ENCODE measurements around the gene NCMAP.

The NCMAP gene

GRCh38 chr1:24575905-24576587 is 20.2 kb downstream of the NCMAP start:
- H3K4me3 ChIP-seq (ENCODE audit: low read depth in 1 of 2, low read length in 1 of 2) = no peak overlapping the region
- no peak overlapping the region for H3K27ac ChIP-seq
- no peaks in the 10 kb centered on the region for H3K36me3 ChIP-seq
- TF ChIP-seq, protein P1, sequence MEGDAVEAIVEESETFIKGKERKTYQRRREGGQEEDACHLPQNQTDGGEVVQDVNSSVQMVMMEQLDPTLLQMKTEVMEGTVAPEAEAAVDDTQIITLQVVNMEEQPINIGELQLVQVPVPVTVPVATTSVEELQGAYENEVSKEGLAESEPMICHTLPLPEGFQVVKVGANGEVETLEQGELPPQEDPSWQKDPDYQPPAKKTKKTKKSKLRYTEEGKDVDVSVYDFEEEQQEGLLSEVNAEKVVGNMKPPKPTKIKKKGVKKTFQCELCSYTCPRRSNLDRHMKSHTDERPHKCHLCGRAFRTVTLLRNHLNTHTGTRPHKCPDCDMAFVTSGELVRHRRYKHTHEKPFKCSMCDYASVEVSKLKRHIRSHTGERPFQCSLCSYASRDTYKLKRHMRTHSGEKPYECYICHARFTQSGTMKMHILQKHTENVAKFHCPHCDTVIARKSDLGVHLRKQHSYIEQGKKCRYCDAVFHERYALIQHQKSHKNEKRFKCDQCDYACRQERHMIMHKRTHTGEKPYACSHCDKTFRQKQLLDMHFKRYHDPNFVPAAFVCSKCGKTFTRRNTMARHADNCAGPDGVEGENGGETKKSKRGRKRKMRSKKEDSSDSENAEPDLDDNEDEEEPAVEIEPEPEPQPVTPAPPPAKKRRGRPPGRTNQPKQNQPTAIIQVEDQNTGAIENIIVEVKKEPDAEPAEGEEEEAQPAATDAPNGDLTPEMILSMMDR (IDR thresholded peaks at IDR 0.05) = no peak
- no peaks in the 10 kb centered on the region for H3K27me3 ChIP-seq
- no peaks in the 10 kb centered on the region for H3K4me1 ChIP-seq (ENCODE audit: control insufficient read depth in 1 of 2, insufficient read depth in 1 of 2, low read depth in 1 of 2, low read length in 1 of 2)
- H3K9me3 ChIP-seq = no peaks in the 10 kb centered on the region

- Histone ChIP-seq H3K36me3 (no peaks in the 10 kb centered on the region), H3K9me3 (no peaks in the 10 kb centered on the region)
Observed at GRCh38 chr1:24578846-24579245, 23.0 kb downstream of the NCMAP start.

DNA sequence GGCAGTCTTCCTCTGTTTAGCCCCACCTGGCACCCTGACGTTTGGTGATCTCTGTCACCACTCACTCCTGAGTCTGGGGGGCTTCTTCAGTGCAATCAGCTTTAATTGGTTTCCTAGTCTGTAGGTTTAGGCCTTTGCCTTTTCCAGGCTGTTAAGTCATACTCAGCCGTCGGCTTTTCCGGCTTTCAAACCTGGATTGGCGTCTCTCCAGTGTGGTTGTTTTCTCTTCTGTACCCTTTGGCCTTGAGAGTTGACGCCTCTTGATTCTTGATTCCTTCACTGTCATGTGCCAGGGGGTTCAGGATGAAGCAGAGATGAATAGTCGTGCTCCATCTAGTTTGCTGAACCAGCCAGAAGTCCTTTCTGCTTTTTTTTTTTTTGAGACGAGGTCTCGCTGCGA is 24.9 kb downstream of the NCMAP start:
- peaks cover 20% of the 10 kb centered on the region for H3K27me3 ChIP-seq
- H3K4me1 ChIP-seq (ENCODE audit: control insufficient read depth in 1 of 2, insufficient read depth in 1 of 2, low read depth in 1 of 2, low read length in 1 of 2) = no peaks in the 10 kb centered on the region
- H3K27ac ChIP-seq = no peak overlapping the region
- H3K4me3 ChIP-seq (ENCODE audit: low read depth in 1 of 2, low read length in 1 of 2) = no peak overlapping the region
- TF ChIP-seq, protein P1 (IDR thresholded peaks at IDR 0.05) = no peak
- H3K36me3 ChIP-seq = no peaks in the 10 kb centered on the region
- H3K9me3 ChIP-seq = no peaks in the 10 kb centered on the region

More at GRCh38 chr1:24578846-24579245, 23.0 kb downstream of the NCMAP start:
- Histone ChIP-seq H3K27ac (no peak overlapping the region), H3K4me3 (ENCODE audit: low read depth in 1 of 2, low read length in 1 of 2) (no peak overlapping the region), H3K27me3 (peaks cover 1% of the 10 kb centered on the region), H3K4me1 (ENCODE audit: control insufficient read depth in 1 of 2, insufficient read depth in 1 of 2, low read depth in 1 of 2, low read length in 1 of 2) (no peaks in the 10 kb centered on the region)
- TF ChIP-seq, protein P1 (IDR thresholded peaks at IDR 0.05) = no peak

- no peaks in the 10 kb centered on the region for H3K36me3 ChIP-seq
- H3K27ac ChIP-seq = no peak overlapping the region
- H3K4me3 ChIP-seq (ENCODE audit: low read depth in 1 of 2, low read length in 1 of 2) = no peak overlapping the region
- H3K27me3 ChIP-seq = peaks cover 27% of the 10 kb centered on the region
- no peaks in the 10 kb centered on the region for H3K4me1 ChIP-seq (ENCODE audit: control insufficient read depth in 1 of 2, insufficient read depth in 1 of 2, low read depth in 1 of 2, low read length in 1 of 2)
- TF ChIP-seq, protein P1 (IDR thresholded peaks at IDR 0.05) = no peak
- H3K9me3 ChIP-seq = no peaks in the 10 kb centered on the region
Observed at GRCh38 chr1:24584171-24584647, 28.3 kb downstream of the NCMAP start.

GRCh38 chr1:24586119-24586518 is 30.2 kb downstream of the NCMAP start:
- peaks cover 27% of the 10 kb centered on the region for H3K27me3 ChIP-seq
- no peaks in the 10 kb centered on the region for H3K9me3 ChIP-seq
- no peak overlapping the region for H3K4me3 ChIP-seq (ENCODE audit: low read depth in 1 of 2, low read length in 1 of 2)
- H3K4me1 ChIP-seq (ENCODE audit: control insufficient read depth in 1 of 2, insufficient read depth in 1 of 2, low read depth in 1 of 2, low read length in 1 of 2) = no peaks in the 10 kb centered on the region
- H3K36me3 ChIP-seq = no peaks in the 10 kb centered on the region
- TF ChIP-seq, protein P1 (IDR thresholded peaks at IDR 0.05) = no peak
- no peak overlapping the region for H3K27ac ChIP-seq

All from neutrophil (primary cell).